ENCODE measurements around the gene PRKAG2.

DNA sequence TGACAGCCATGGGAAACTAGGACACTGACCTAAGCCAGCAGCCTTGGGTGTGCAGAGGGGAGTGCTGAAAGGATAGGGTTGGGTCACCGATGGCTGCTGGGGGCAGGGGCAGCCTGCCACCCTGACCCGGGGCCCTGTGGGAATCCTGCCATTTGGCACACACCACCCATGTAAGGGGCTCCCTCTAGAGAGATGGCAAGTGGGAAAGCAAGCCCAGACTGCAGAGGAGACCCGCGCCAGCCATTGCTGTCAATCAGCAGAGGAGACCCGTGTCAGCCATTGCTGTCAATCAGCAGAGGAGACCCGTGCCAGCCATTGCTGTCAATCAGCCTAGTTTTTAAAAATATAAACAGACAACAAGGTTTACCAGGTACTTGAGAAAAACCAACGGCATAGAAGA is 27.4 kb upstream of the PRKAG2 start:
- TF ChIP-seq, protein P1, sequence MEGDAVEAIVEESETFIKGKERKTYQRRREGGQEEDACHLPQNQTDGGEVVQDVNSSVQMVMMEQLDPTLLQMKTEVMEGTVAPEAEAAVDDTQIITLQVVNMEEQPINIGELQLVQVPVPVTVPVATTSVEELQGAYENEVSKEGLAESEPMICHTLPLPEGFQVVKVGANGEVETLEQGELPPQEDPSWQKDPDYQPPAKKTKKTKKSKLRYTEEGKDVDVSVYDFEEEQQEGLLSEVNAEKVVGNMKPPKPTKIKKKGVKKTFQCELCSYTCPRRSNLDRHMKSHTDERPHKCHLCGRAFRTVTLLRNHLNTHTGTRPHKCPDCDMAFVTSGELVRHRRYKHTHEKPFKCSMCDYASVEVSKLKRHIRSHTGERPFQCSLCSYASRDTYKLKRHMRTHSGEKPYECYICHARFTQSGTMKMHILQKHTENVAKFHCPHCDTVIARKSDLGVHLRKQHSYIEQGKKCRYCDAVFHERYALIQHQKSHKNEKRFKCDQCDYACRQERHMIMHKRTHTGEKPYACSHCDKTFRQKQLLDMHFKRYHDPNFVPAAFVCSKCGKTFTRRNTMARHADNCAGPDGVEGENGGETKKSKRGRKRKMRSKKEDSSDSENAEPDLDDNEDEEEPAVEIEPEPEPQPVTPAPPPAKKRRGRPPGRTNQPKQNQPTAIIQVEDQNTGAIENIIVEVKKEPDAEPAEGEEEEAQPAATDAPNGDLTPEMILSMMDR (IDR thresholded peaks at IDR 0.05), result no peak
- TF ChIP-seq POLR2A (IDR thresholded peaks at IDR 0.05), result no peak
